Right atrium auricular region (tissue), 2 donors: ENCODE results near the gene IQGAP2. TPM values are rescaled to one million over a fixed set of nuclear protein-coding genes. Genes with fewer than 3 reads are reported as not detected.
A peak's percentile ranks its signal among the peaks of the same experiment; 100 is the strongest.

Experiments
- DNase-seq: peaks from one replicate; pipeline ENCODE4 v3.0.0-alpha.2; 2019; ENCODE audit warnings: low spot score
- H3K27ac ChIP-seq, 2 donors: fragments of 200-600 bp; sonication (generic); 1 replicate in 1 of 2; 2 replicates in 1 of 2; pipeline ENCODE4 v1.5.1; 2016 to 2019
- H3K27me3 ChIP-seq, 2 donors: fragments of 200-600 bp; sonication (generic); one replicate each; pipeline versions ENCODE4 v1.5.1 to v1.6.0; 2017 to 2019
- H3K36me3 ChIP-seq: fragments of 200-600 bp; sonication (generic); one replicate; pipeline ENCODE4 v1.5.1; 2016
- H3K4me1 ChIP-seq, 2 donors: fragments of 200-600 bp; sonication (generic); one replicate each; pipeline versions ENCODE4 v1.5.1 to v1.6.0; 2017 to 2019
- H3K4me3 ChIP-seq, 2 donors: fragments of 200-600 bp; sonication (generic); 1 replicate in 1 of 2; 2 replicates in 1 of 2; pipeline ENCODE4 v1.5.1; 2017 to 2019; ENCODE audit warnings: mild to moderate bottlenecking in 1 of 2, moderate library complexity in 1 of 2
- H3K9me3 ChIP-seq, 2 donors: fragments of 200-600 bp; sonication (generic); one replicate each; pipeline ENCODE4 v1.5.1; 2019
- total RNA-seq, 2 donors: library from RNA; depleted of rRNA; stranded (reverse); fragments of >200 nt; gene quantifications; one replicate each; pipeline ENCODE4 v1.1.0, GENCODE V29; 2016
- TF ChIP-seq, protein P1 (sequence below), 2 donors: fragments of 200-600 bp; sonication (generic); IDR thresholded peaks; one replicate each; pipeline ENCODE4 v1.5.1; 2019; ENCODE audit warnings: antibody characterized with exemption in 2 of 2

The IQGAP2 gene
- total RNA-seq, 2 donors from 2014 or later, result 5.4 to 12.3 TPM

DNA sequence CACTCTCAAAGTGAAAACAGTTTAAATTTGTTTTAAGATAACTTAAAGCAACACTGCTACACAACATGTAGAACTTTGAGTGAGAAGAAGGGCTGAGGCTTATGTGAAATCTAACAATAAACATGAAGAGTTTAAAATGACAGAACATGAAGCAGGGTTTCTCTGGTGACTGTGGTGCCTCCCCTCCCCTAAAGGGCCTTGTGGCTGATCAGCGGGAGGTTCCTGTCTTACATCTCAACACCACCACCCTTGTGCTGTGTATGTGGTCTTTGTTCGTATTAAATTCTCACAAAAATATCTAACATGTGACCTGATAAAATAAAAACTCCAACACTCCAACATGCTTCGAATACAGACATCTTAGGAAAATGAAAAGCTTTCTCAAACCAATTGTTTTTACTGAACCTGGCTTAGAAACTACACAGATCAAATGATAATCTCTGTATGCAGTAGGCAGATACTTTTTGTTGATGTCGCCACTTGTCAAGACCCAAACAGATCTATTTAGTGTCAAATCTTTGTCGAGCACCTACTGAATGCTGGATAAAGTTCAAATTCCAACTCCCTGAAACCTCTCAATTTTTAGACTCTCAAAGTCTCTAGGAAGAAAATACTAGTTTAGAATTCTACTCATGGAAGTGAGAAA, 9.9 kb upstream of the IQGAP2 start:
- no peaks in the 10 kb centered on the region for H3K4me1 ChIP-seq
- TF ChIP-seq, protein P1, sequence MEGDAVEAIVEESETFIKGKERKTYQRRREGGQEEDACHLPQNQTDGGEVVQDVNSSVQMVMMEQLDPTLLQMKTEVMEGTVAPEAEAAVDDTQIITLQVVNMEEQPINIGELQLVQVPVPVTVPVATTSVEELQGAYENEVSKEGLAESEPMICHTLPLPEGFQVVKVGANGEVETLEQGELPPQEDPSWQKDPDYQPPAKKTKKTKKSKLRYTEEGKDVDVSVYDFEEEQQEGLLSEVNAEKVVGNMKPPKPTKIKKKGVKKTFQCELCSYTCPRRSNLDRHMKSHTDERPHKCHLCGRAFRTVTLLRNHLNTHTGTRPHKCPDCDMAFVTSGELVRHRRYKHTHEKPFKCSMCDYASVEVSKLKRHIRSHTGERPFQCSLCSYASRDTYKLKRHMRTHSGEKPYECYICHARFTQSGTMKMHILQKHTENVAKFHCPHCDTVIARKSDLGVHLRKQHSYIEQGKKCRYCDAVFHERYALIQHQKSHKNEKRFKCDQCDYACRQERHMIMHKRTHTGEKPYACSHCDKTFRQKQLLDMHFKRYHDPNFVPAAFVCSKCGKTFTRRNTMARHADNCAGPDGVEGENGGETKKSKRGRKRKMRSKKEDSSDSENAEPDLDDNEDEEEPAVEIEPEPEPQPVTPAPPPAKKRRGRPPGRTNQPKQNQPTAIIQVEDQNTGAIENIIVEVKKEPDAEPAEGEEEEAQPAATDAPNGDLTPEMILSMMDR (IDR thresholded peaks at IDR 0.05), result no peak
- DNase-seq, result no peak
- no peak overlapping the region for H3K27ac ChIP-seq
- no peaks in the 10 kb centered on the region for H3K27me3 ChIP-seq
- no peak overlapping the region for H3K4me3 ChIP-seq
- no peaks in the 10 kb centered on the region for H3K36me3 ChIP-seq
- H3K9me3 ChIP-seq, result no peaks in the 10 kb centered on the region

DNA sequence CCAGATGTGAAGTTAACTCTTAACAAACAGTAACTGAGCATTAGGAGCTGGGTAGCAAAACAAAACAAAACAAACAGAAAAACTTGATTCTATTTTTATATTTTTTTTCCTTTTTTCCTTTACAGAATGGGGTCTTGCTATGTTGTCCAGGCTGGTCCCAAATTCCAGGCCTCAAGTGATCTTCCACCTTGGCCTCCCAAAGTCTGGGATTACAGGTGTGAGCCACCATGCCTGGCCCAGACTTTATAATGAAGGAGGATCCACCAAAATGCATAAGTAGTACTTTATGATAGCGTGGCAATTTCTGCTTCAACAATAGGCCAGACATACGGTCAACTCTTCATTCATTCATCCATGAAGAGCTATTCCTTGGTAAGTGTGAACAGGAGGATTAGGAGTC, 5.9 kb upstream of the IQGAP2 start:
- TF ChIP-seq, protein P1 (IDR thresholded peaks at IDR 0.05), result no peak
- H3K27me3 ChIP-seq, result no peaks in the 10 kb centered on the region
- H3K4me1 ChIP-seq, result peaks cover 0 to 6% of the 10 kb centered on the region in 2 donors
- DNase-seq, result no peak
- no peak overlapping the region for H3K4me3 ChIP-seq
- no peaks in the 10 kb centered on the region for H3K9me3 ChIP-seq
- H3K27ac ChIP-seq, result no peak overlapping the region
- H3K36me3 ChIP-seq, result no peaks in the 10 kb centered on the region

DNA sequence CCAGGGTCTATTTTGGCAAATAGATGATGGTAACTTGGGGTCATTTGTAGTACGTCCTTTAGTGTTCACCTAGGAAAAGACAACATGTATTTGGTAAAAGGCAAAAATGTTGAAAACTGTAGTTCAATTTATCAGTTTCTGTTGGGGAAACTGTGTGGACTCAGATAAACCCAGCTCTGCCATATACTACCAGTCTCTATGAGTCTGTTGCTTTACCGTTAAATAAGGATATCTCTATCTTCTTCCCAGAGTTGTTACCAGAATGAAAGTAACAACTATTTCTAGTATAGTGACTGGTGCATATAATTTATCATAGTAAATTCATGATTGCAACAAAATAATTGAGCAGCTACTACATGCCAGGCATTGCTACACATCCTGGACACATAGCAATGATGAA, 3.8 kb upstream of the IQGAP2 start:
- peaks cover 0 to 21% of the 10 kb centered on the region in 2 donors for H3K4me1 ChIP-seq
- TF ChIP-seq, protein P1 (IDR thresholded peaks at IDR 0.05), result no peak

GRCh38 chr5:76400466-76400865, 2.6 kb upstream of the IQGAP2 start:
- TF ChIP-seq, protein P1 (IDR thresholded peaks at IDR 0.05), result no peak

More for the DNA sequence above, 3.8 kb upstream of the IQGAP2 start:
- Histone ChIP-seq H3K27me3 (no peaks in the 10 kb centered on the region), H3K36me3 (no peaks in the 10 kb centered on the region), H3K4me3 (no peak overlapping the region), H3K9me3 (no peaks in the 10 kb centered on the region), H3K27ac (no peak overlapping the region)
- no peak for DNase-seq

DNA sequence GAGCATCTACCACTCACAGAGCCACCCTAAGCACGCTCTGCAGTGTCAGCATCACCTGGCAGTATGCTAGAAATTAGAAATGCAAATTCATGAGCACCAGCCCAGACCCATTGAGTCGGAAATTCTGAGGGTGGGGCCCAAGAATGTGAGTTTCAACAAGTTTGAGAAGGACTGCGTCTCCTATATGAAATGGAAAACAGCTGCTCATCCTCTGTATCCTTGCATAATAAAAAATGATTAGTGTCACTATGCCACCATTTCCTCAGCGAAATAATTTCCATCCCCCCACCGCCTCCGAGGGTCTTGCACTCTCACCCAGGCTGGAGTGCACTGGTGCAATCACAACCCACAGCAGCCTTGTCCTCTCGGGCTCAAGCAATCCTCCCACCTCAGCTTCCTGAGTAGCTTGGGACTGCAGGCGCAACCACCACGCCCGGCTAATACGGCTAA, 1.3 kb upstream of the IQGAP2 start:
- no peak for DNase-seq
- H3K9me3 ChIP-seq, result no peaks in the 10 kb centered on the region
- H3K27ac ChIP-seq, result peak overlapping the region; percentile 49 to 61
- H3K4me1 ChIP-seq, result peaks cover 0 to 24% of the 10 kb centered on the region in 2 donors
- H3K27me3 ChIP-seq, result no peaks in the 10 kb centered on the region
- H3K4me3 ChIP-seq, result peak overlapping the region; percentile 37 to 67
- H3K36me3 ChIP-seq, result no peaks in the 10 kb centered on the region
- TF ChIP-seq, protein P1 (IDR thresholded peaks at IDR 0.05), result no peak

More at GRCh38 chr5:76400466-76400865, 2.6 kb upstream of the IQGAP2 start:
- no peak for DNase-seq
- no peak overlapping the region for H3K27ac ChIP-seq
- H3K4me1 ChIP-seq, result peaks cover 0 to 24% of the 10 kb centered on the region in 2 donors
- no peak overlapping the region for H3K4me3 ChIP-seq
- no peaks in the 10 kb centered on the region for H3K9me3 ChIP-seq
- no peaks in the 10 kb centered on the region for H3K27me3 ChIP-seq
- H3K36me3 ChIP-seq, result no peaks in the 10 kb centered on the region
